K562 (cell line): Measurements from ENCODE around the gene ANKRD13B. TPM values are rescaled to one million over a fixed set of nuclear protein-coding genes. Genes with fewer than 3 reads are reported as not detected.

Experiments used
- ARID1B ChIP-seq: fragments of 450-650 bp; IDR thresholded peaks from 2 replicates; pipeline ENCODE4 v1.6.1; 2016; ENCODE audit warnings: antibody characterized with exemption, mild to moderate bottlenecking, inconsistent platforms
- BRD9 ChIP-seq: fragments of 450-650 bp; IDR thresholded peaks from 2 replicates; pipeline ENCODE4 v1.6.1; 2018; ENCODE audit warnings: low read depth; ENCODE audit not compliant: partially characterized antibody
- CBX8 ChIP-seq: fragments of 200-600 bp; sonication (generic); IDR thresholded peaks from 2 replicates; pipeline ENCODE4 v1.6.1; 2012; ENCODE audit warnings: borderline replicate concordance, mixed run types, low read depth, mild to moderate bottlenecking, moderate library complexity, mixed read lengths, low read length, control low read depth, inconsistent platforms; ENCODE audit not compliant: poor library complexity, severe bottlenecking; ENCODE audit errors: extremely low read depth
- ILK ChIP-seq: fragments of 450-650 bp; IDR thresholded peaks from 2 replicates; pipeline ENCODE4 v1.6.1; 2016; ENCODE audit warnings: missing genetic modification characterization, low read depth, mild to moderate bottlenecking, missing compliant biosample characterization, moderate library complexity, borderline replicate concordance
- JUN ChIP-seq, 2 experiments: sonication (generic) in 1 of 2; formaldehyde crosslinking in 1 of 2; IDR thresholded peaks; 2 replicates each; pipeline versions ENCODE4 v1.6.1 to v1.8.0; 2012 to 2022; ENCODE audit warnings: borderline replicate concordance in 2 of 2, mild to moderate bottlenecking in 2 of 2, improper control_type of control experiment in 1 of 2, low read depth in 1 of 2, low read length in 1 of 2, missing genetic modification reagents in 1 of 2
- KAT7 ChIP-seq: sonication (generic); formaldehyde crosslinking; IDR thresholded peaks from 2 replicates; pipeline ENCODE4 v1.8.0; 2022; ENCODE audit warnings: missing genetic modification reagents, mild to moderate bottlenecking, borderline replicate concordance
- KLF13 ChIP-seq: fragments of 450-650 bp; IDR thresholded peaks from 2 replicates; pipeline ENCODE4 v1.6.1; 2016; ENCODE audit warnings: missing genetic modification characterization, low read depth, mild to moderate bottlenecking, missing compliant biosample characterization, moderate library complexity, borderline replicate concordance
- MCM3 ChIP-seq: fragments of 450-650 bp; IDR thresholded peaks from 2 replicates; pipeline ENCODE4 v1.6.1; 2016
- NCOA2 ChIP-seq, 2 experiments: fragments of 450-650 bp; IDR thresholded peaks; 2 replicates each; pipeline ENCODE4 v1.6.1; 2018; ENCODE audit warnings: mild to moderate bottlenecking in 2 of 2, moderate library complexity in 1 of 2; ENCODE audit not compliant: partially characterized antibody in 2 of 2
- NFRKB ChIP-seq: fragments of 450-650 bp; IDR thresholded peaks from 2 replicates; pipeline ENCODE4 v1.6.1; 2016; ENCODE audit warnings: low read depth
- POLR2A ChIP-seq: fragments of 450-650 bp; conservative IDR thresholded peaks from 2 replicates; pipeline ENCODE4 v1.6.1; 2016
- ZNF589 ChIP-seq: fragments of 200-800 bp; sonication (Bioruptor generic); IDR thresholded peaks from 2 replicates; pipeline ENCODE4 v1.6.1; 2016; ENCODE audit warnings: low read depth, missing genetic modification characterization, missing compliant biosample characterization
- ZNF717 ChIP-seq: fragments of 250-450 bp; sonication (Bioruptor Pico); IDR thresholded peaks from 2 replicates; pipeline ENCODE4 v1.5.0; 2021
- polyA plus RNA-seq, 8 experiments: library from polyadenylated mRNA; depleted of rRNA in 4 of 8; stranded (reverse) in 5 of 8; unstranded in 3 of 8; fragments of >200 nt; fragmentation: Nextera tagmentation in 2 of 8; fragmentation: Illumina TruSeq in 1 of 8; extraction: Ambion mirVana in 2 of 8; extraction: Trizol in 1 of 8; gene quantifications; 2 replicates each; pipeline versions ENCODE4 v1.2.1 to v1.2.3, GENCODE V29; 2011 to 2014; ENCODE audit warnings: inconsistent platforms in 1 of 8, missing spikeins in 1 of 8
- total RNA-seq, 7 experiments: library from RNA; depleted of rRNA in 6 of 7; stranded (reverse); fragments of >200 nt in 6 of 7; fragmentation: Illumina TruSeq in 2 of 7; extraction: Trizol in 2 of 7; gene quantifications; 2 replicates each; pipeline versions ENCODE4 v1.2.1 to v1.2.3, GENCODE V29; 2011 to 2021; ENCODE audit warnings: low replicate concordance in 1 of 7
- TF ChIP-seq, protein P1 (sequence below): sonication (generic); IDR thresholded peaks from 2 replicates; pipeline ENCODE4 v1.6.1; 2016
- TF ChIP-seq, protein P2 (sequence below): fragments of 450-650 bp; formaldehyde crosslinking; IDR thresholded peaks from 2 replicates; pipeline ENCODE4 v1.4.0; 2020; ENCODE audit warnings: mild to moderate bottlenecking, moderate library complexity
- TF ChIP-seq, protein P3 (sequence below): fragments of 200-800 bp; sonication (Bioruptor generic); IDR thresholded peaks from 2 replicates; pipeline ENCODE4 v1.6.1; 2017; ENCODE audit warnings: missing genetic modification characterization, missing compliant biosample characterization

ANKRD13B gene
- total and polyA plus RNA-seq, 9 of the 15 experiments (the other 6 are each of a cell fraction or from before 2014, with no cell fraction given), result 0.15 to 28.1 (median 4.6) TPM

- no peak for TF ChIP-seq ILK (tag)
- TF ChIP-seq MCM3, result no peak
- TF ChIP-seq, protein P1, sequence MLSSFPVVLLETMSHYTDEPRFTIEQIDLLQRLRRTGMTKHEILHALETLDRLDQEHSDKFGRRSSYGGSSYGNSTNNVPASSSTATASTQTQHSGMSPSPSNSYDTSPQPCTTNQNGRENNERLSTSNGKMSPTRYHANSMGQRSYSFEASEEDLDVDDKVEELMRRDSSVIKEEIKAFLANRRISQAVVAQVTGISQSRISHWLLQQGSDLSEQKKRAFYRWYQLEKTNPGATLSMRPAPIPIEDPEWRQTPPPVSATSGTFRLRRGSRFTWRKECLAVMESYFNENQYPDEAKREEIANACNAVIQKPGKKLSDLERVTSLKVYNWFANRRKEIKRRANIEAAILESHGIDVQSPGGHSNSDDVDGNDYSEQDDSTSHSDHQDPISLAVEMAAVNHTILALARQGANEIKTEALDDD, result no peak
- no peak for TF ChIP-seq ARID1B
- TF ChIP-seq KLF13, result no peak
- TF ChIP-seq BRD9, result no peak
- TF ChIP-seq NCOA2 (IDR thresholded peaks at IDR 0.05; ENCODE audit: partially characterized antibody in 2 of 2), result no peak
- no peak for TF ChIP-seq ZNF589 (CRISPR knock-in tag)
- TF ChIP-seq, protein P2, sequence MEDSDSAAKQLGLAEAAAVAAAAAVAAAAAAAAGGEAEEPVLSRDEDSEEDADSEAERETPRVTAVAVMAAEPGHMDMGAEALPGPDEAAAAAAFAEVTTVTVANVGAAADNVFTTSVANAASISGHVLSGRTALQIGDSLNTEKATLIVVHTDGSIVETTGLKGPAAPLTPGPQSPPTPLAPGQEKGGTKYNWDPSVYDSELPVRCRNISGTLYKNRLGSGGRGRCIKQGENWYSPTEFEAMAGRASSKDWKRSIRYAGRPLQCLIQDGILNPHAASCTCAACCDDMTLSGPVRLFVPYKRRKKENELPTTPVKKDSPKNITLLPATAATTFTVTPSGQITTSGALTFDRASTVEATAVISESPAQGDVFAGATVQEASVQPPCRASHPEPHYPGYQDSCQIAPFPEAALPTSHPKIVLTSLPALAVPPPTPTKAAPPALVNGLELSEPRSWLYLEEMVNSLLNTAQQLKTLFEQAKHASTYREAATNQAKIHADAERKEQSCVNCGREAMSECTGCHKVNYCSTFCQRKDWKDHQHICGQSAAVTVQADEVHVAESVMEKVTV (CRISPR knock-in tag), result no peak
- TF ChIP-seq, protein P3, sequence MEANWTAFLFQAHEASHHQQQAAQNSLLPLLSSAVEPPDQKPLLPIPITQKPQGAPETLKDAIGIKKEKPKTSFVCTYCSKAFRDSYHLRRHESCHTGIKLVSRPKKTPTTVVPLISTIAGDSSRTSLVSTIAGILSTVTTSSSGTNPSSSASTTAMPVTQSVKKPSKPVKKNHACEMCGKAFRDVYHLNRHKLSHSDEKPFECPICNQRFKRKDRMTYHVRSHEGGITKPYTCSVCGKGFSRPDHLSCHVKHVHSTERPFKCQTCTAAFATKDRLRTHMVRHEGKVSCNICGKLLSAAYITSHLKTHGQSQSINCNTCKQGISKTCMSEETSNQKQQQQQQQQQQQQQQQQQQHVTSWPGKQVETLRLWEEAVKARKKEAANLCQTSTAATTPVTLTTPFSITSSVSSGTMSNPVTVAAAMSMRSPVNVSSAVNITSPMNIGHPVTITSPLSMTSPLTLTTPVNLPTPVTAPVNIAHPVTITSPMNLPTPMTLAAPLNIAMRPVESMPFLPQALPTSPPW (CRISPR knock-in tag), result peak; percentile 94
- TF ChIP-seq ZNF717 (CRISPR knock-in tag), result no peak
- TF ChIP-seq KAT7 (CRISPR knock-in tag), result no peak
- 0 out of 2 replicates have a peak, but pooled peaks have one; percentile 25 for TF ChIP-seq JUN (IDR thresholded peaks at IDR 0.05; ENCODE audit: borderline replicate concordance, low read depth, low read length)
- no peak for TF ChIP-seq JUN (CRISPR knock-in tag; IDR thresholded peaks at IDR 0.05; ENCODE audit: borderline replicate concordance)
- no peak for TF ChIP-seq CBX8
- no peak for TF ChIP-seq NFRKB
- TF ChIP-seq POLR2A, result peak; percentile 84
Measured at GRCh38 chr17:29568331-29569244, 24.3 kb upstream of the ANKRD13B start, which contains the start of gene TP53I13 (continued).
